WTC11 (cell line): ENCODE results near the gene INF2.

Source experiments
- CREB1 ChIP-seq: sonication (generic); formaldehyde crosslinking; IDR thresholded peaks from 2 replicates; pipeline ENCODE4 v1.8.0; 2023; ENCODE audit warnings: mild to moderate bottlenecking, missing genetic modification reagents
- CTCF ChIP-seq: fragments of 200-600 bp; IDR thresholded peaks from 2 replicates; pipeline ENCODE4 v1.8.0; 2022; ENCODE audit warnings: antibody characterized with exemption
- ESRRA ChIP-seq: sonication (generic); formaldehyde crosslinking; IDR thresholded peaks from 2 replicates; pipeline ENCODE4 v1.8.1; 2022; ENCODE audit warnings: mild to moderate bottlenecking, missing genetic modification reagents, borderline replicate concordance
- ETV6 ChIP-seq: sonication (generic); formaldehyde crosslinking; IDR thresholded peaks from 2 replicates; pipeline ENCODE4 v1.8.1; 2022; ENCODE audit warnings: mild to moderate bottlenecking, missing genetic modification reagents
- FOXJ3 ChIP-seq: sonication (generic); formaldehyde crosslinking; IDR thresholded peaks from 2 replicates; pipeline ENCODE4 v1.9.0; 2021; ENCODE audit warnings: missing genetic modification reagents, mild to moderate bottlenecking, borderline replicate concordance
- JUN ChIP-seq: sonication (generic); formaldehyde crosslinking; IDR thresholded peaks from 2 replicates; pipeline ENCODE4 v1.8.0; 2023; ENCODE audit warnings: mild to moderate bottlenecking, missing genetic modification reagents
- MYBL2 ChIP-seq: sonication (generic); formaldehyde crosslinking; IDR thresholded peaks from 2 replicates; pipeline ENCODE4 v1.8.1; 2023; ENCODE audit warnings: mild to moderate bottlenecking, moderate library complexity, missing genetic modification reagents
- RELA ChIP-seq: sonication (generic); formaldehyde crosslinking; IDR thresholded peaks from 2 replicates; pipeline ENCODE4 v1.8.1; 2022; ENCODE audit warnings: missing genetic modification reagents, mild to moderate bottlenecking, borderline replicate concordance
- SP1 ChIP-seq: sonication (generic); formaldehyde crosslinking; conservative IDR thresholded peaks from 2 replicates; pipeline ENCODE4 v1.8.1; 2022; ENCODE audit warnings: missing genetic modification reagents
- TEAD4 ChIP-seq: sonication (generic); formaldehyde crosslinking; IDR thresholded peaks from 2 replicates; pipeline ENCODE4 v1.8.0; 2022; ENCODE audit warnings: mild to moderate bottlenecking, missing genetic modification reagents
- USF2 ChIP-seq: sonication (generic); formaldehyde crosslinking; IDR thresholded peaks from 2 replicates; pipeline ENCODE4 v1.8.1; 2023; ENCODE audit warnings: mild to moderate bottlenecking, missing genetic modification reagents, moderate library complexity
- ZBTB43 ChIP-seq: sonication (generic); formaldehyde crosslinking; IDR thresholded peaks from 2 replicates; pipeline ENCODE4 v1.8.1; 2023; ENCODE audit warnings: mild to moderate bottlenecking, missing genetic modification reagents
- ZNF423 ChIP-seq: fragments of 250-450 bp; sonication (Bioruptor Pico); IDR thresholded peaks from 2 replicates; pipeline ENCODE4 v2.1.2; 2022; ENCODE audit warnings: mild to moderate bottlenecking, moderate library complexity
- TF ChIP-seq, protein P1 (sequence below): sonication (generic); formaldehyde crosslinking; IDR thresholded peaks from 2 replicates; pipeline ENCODE4 v1.8.1; 2022; ENCODE audit warnings: mild to moderate bottlenecking, missing genetic modification reagents, moderate library complexity, borderline replicate concordance

GRCh38 chr14:104710071-104710735, 20.8 kb downstream of the INF2 start:
- no peak for TF ChIP-seq SP1 (CRISPR knock-in tag)
- TF ChIP-seq CTCF: no peak
- TF ChIP-seq JUN (CRISPR knock-in tag): no peak
- no peak for TF ChIP-seq FOXJ3
- no peak for TF ChIP-seq CREB1 (CRISPR knock-in tag)
- no peak for TF ChIP-seq ESRRA (CRISPR knock-in tag)
- TF ChIP-seq RELA (CRISPR knock-in tag): no peak
- TF ChIP-seq TEAD4 (CRISPR knock-in tag): no peak
- no peak for TF ChIP-seq ZBTB43
- no peak for TF ChIP-seq MYBL2 (CRISPR knock-in tag)
- TF ChIP-seq ETV6 (CRISPR knock-in tag): no peak
- no peak for TF ChIP-seq USF2 (CRISPR knock-in tag)
- no peak for TF ChIP-seq ZNF423 (CRISPR knock-in tag)
- TF ChIP-seq, protein P1, sequence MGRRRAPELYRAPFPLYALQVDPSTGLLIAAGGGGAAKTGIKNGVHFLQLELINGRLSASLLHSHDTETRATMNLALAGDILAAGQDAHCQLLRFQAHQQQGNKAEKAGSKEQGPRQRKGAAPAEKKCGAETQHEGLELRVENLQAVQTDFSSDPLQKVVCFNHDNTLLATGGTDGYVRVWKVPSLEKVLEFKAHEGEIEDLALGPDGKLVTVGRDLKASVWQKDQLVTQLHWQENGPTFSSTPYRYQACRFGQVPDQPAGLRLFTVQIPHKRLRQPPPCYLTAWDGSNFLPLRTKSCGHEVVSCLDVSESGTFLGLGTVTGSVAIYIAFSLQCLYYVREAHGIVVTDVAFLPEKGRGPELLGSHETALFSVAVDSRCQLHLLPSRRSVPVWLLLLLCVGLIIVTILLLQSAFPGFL (CRISPR knock-in tag): no peak
